NCI-H2107 (cell line): ENCODE results near the gene CECR2.
"Not testable (repeated sequence)": the region's sequence is repeated elsewhere in the genome, so short reads cannot be mapped to it uniquely, and the experiment has no call there.

Source experiments
- DNase-seq: peaks from one replicate; lab custom pipeline; 2025; lab: John Stamatoyannopoulos, UW

The CECR2 gene

DNA sequence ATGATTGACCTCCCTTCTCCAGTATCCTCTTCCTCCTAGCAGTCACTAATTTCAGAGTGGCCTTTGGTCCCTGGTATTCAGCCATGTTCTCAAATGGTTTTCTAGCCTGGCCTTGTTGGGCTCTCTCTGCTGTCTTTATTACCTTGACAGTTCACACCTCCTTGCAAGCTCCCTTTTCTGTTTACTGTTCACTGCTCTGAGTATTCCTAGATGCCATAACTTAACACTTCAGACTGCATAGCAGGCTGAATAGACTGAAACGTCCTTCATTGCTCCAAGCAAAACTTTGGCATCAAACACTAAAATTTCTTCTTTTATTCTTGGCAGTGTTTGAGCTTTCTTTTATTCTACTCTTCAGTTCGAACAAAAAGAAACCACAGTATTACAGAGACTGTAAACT, 144.4 kb downstream of the CECR2 start:
- DNase-seq = no peak

DNA sequence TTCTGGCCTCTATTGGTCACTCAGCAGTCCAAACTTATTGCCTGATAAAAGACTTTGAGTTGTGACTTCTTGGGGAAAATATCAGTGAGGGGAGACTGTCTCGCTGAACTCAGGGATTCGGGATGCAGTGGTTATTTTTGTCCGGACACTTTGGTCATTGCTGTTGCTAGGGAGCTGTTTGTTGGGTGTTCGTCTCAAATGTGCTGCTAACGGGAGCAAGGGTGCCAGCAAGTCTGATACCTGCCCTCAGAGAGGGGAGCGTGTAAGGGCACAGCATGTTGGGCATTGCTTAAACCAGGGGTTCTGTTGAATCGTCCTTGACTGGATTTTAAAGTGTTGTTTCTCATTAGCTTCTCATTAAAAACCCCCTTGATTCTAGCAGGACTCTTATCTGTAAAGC, 144.8 kb downstream of the CECR2 start:
- DNase-seq = no peak

DNA sequence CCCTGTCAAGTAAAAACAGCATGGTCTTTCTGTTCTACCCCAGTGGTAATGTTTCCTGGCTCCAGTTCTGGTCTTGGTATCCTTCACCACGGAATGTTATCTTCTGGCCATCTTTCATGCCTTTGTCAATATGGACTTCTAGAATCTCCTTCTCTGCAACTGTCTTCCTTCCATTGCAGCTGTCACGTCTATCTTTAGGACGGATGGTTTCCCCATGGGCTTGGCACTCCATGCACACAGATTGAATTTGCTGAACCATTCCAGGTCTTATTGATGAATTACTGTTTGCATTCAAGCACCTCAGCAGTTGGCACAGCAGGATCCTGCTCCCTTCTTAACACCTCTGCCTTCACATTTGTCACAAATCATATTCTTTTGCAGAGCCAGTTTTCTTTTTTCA, 149.1 kb downstream of the CECR2 start:
- DNase-seq = no peak

DNA sequence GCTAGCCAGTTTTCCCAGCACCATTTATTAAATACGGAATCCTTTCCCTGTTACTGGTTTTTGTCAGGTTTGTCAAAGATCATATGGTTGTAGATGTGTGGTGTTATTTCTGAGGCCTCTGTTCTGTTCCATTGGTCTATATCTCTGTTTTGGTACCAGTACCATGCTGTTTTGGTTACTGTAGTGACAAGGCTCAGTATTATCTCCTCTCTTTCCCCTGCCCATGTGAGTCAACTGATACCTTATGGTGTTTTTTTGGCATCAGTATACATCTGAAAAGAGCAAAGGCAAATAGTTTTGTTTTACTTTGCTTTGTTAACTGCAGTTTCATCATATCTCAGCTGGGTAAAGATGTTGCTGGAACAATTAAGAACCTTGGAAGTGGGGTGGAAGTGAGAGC, 152.7 kb downstream of the CECR2 start:
- not testable (repeated sequence) for DNase-seq

DNA sequence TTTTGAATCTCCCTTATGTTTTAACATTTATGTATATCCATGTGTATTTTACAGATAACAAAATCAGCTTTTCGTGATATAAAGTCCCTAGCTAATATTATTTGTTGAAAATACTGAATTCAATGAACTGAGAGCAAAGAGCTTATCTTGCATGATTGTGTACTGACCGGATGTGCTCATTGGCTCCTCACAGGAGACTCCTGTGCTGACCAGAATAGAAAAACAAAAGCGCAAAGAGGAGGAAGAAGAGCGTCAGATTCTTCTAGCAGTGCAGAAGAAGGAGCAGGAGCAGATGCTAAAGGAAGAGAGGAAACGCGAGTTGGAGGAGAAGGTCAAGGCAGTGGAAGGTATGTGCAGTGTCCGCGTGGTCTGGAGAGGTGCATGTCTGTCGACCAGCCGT, 154.7 kb downstream of the CECR2 start:
- no peak for DNase-seq

DNA sequence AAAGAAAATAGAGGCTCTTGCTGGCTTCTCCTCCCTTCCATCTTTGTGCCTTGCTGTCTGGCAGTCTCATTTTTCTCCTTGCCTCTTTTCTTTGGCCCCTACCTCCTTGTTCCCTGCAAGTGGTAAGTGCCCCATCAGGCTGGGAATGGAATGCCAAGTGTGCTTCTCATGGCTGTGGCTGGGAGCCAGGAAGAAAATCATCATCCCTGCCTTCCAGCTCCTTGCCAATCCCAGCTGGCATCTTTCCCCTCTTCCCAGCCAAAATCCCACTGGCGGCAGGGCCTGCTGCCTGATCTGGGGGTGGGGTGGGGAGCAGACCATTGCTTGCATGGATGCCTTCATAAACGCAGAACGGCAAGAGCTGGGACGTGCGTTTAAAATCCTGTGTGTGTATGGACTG, 167.0 kb downstream of the CECR2 start:
- no peak for DNase-seq

DNA sequence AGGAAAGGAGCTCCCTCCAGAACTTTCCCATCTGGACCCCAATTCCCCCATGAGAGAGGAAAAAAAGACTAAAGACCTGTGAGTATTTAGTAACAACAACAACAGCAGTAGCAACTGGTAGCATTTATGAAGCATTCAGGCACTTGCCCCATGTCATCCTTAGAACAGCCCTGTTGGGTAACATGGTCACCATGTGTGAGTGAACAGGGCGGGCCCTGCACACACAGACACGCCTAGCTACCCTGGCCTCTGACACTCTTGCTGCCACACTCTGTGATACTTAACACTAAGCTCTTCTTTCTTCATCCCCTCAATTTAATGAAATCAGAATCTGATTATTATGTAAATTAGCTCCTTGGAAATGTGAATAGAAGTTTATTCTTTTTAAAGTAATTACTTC, 167.9 kb downstream of the CECR2 start:
- DNase-seq = no peak

DNA sequence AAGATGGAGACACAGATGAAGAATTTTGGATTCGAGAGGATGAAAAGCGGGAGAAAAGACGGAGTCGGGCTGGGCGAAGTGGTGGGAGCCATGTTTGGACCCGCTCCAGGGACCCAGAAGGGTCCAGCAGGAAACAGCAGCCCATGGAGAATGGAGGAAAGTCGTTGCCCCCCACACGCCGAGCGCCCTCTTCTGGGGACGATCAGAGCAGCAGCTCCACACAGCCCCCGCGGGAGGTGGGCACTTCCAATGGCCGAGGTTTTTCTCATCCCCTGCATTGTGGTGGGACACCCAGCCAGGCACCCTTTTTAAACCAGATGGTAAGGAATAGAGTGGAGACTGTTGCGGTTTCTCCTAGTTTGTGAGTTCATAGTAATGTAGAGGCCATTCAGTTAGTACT, 171.2 kb downstream of the CECR2 start:
- DNase-seq = no peak

DNA sequence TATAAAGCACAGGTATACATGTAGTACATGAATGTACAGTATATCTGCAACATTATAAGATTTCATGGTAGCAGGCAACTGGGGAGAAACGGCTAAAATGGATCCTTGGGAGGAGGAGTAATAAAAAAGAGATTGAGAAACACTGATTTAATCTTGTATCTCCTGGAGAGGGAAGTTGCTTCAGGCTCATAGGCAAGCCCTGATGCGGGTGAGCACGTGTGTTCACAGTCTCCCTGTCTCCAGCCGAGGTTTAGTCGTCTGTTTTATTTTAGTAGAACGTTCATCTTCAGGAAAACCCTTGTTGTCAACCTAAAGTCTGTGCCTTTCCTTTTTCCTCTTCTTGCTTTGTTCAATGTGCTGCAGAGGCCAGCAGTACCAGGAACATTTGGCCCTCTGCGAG, 172.2 kb downstream of the CECR2 start:
- no peak for DNase-seq

DNA sequence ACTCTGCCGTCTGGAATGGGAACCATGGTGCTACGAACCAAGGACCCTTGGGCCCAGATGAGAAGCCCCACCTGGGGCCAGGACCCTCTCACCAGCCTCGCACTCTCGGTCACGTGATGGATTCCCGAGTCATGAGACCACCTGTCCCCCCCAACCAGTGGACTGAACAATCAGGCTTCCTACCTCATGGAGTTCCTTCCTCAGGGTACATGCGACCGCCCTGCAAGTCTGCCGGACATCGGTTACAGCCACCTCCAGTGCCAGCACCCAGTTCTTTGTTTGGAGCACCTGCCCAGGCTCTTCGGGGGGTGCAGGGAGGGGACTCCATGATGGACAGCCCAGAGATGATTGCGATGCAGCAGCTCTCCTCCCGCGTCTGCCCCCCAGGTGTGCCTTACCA, 173.2 kb downstream of the CECR2 start:
- DNase-seq = no peak

DNA sequence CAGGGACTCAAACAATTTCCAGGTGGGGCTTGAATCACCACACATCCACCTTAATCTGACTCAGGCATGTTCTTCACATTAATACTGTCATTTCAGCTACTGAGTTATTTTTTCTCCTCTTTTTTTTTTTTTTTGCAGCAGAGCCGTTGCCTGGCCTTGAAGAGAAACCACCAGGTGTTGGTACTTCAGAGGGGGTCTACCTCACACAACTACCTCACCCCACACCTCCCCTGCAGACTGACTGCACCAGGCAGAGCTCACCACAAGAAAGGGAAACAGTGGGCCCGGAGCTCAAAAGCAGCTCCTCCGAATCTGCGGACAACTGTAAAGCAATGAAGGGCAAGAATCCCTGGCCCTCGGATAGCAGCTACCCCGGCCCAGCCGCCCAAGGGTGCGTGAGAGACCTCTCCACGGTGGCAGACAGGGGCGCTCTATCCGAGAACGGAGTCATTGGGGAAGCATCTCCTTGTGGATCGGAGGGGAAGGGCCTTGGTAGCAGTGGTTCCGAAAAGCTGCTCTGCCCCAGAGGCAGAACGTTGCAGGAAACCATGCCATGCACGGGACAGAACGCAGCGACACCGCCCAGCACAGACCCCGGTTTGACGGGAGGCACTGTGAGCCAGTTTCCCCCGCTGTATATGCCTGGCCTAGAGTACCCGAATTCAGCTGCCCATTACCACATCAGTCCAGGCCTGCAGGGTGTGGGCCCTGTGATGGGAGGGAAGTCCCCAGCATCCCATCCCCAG, 178.9 kb downstream of the CECR2 start:
- DNase-seq = no peak

DNA sequence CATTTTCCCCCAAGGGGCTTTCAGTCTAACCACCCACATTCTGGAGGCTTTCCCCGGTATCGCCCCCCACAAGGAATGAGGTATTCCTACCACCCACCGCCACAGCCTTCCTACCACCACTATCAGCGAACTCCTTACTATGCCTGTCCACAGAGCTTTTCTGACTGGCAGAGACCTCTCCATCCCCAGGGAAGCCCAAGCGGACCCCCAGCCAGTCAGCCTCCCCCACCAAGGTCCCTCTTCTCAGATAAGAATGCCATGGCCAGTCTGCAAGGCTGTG, 179.4 kb downstream of the CECR2 start:
- DNase-seq = no peak

DNA sequence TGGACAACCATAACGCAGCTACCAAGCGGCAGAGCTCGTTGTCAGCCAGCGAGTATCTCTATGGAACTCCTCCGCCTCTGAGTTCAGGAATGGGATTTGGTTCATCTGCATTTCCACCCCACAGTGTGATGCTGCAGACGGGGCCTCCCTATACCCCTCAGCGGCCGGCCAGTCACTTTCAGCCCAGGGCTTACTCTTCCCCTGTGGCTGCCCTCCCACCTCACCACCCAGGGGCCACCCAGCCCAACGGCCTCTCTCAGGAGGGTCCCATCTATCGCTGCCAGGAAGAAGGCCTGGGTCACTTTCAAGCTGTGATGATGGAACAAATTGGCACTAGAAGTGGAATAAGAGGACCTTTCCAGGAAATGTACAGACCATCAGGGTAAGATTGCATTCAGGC, 179.9 kb downstream of the CECR2 start:
- DNase-seq = no peak

DNA sequence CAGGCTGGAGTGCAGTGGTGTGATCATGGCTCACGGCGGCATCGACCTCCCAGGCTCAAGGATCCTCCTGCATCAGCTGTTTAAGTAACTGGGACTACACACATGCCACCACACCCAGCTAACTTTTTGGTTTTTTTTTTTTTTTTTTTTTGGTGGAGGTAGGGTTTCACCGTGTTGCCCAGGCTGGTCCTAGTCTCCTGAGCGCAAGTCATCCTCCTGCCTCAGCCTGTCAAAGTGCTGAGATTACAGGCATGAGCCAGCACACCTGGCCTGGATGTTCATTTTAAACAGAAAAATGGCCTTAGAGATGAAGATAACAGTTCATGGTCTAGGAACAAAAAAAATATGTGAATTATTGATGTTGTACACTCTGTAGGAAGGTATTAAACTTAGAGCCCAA, 180.4 kb downstream of the CECR2 start:
- no peak for DNase-seq

DNA sequence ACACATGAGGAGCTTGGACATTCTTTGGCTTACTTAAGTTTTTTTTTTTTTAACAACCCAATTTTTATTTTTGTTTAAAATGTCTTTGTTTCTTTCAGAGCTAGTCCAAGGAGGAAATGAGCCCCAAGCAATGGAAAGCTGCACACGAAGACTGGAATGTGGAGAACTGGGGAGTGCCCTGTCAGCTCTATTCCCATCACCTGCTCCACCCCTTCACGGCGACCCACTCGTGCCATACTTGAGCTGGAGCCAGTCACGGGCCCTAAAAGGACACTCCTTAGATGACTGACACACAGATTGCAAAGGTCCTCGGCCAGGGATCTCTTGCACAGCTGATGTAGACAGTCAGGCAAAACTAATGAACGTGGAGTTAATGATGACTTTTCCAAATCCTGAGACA, 183.5 kb downstream of the CECR2 start:
- no peak for DNase-seq

DNA sequence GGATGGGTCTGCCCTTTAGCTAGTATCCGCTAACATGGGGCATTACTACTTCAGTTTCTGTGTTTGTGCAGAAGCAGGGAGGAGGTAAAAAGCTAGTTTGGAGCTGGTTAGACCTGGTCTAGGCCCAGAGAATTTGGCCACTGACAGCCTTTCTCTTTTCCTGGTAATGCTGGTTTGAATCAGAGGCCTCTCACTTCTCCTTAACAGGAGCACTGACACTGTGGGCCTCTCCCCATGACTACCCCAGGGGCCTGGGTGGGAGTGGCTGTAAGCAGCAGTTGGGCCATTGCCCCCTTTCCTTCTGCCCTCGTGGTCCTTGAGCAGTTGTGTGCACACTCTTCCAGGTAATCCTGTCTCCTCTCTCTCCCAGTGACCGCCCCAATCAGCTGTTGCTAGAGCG, 185.6 kb downstream of the CECR2 start:
- no peak for DNase-seq

DNA sequence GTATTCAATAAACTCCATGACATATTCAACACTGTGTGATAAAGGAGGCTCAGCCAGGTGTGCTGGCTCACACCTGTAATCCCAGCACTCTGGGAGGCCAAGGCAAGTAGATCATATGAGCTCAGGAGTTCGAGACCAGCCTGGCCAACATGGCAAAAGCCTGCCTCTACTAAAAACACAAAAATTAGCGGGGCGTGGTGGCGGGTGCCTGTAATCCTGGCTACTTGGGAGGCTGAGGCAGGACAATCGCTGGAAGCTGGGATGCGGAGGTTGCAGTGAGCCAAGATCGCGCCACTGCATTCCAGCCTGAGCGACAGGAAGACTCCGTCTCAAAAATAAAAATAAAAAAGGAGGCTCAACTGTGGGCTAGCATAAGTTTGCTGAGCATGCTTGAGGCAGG, 189.9 kb downstream of the CECR2 start:
- no peak for DNase-seq

DNA sequence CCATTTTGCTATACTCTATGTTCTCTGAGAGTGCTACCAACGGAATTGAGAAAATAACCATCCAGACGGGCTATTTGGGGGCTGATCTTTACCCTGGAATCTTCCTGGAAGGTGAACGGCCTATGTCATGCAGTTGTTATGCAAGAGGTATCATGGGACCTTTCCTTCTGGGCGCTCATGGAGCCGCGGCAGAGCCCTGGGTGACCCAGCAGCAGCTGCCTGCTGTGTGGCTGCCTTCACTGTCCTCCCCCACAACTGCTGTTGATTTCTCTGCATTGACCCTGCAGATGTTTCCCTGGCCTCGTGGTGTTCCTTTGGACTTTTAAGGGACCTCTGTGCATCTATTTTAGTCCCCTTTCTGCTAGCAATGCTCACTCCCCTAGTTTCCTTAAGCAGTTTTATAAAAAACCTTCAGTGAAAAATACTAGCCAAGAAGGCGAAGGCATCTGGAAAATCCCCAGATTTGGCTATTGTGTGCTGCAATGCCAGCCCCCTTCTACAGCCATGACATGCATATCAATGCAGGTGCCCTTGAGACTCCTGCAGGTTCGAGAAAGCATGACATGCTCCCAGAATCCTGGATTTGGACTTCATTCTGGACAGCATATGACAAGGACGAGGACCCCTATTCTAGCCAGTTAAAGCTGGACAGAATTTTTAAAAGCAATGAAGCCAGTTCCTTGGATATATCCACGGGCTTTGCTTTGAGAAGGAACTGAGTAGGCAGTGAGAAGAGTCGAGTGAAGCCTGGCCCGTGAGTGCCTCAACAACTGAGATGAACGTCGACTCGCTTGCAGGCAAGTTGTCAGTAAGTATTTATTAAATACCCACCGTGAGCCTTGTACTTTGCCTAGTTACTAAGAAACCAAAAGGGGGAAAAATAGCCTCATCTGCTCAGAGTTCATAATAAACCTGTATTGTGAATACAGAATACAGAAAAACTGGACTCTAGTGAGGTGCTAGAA, 193.9 kb downstream of the CECR2 start, which contains the start of gene SLC25A18:
Gene SLC25A18 (plus strand): TSS at position 593 of the 965 bp plus-strand sequence. CDS start 16,447 bp downstream, outside the sequence.
- DNase-seq = no peak

DNA sequence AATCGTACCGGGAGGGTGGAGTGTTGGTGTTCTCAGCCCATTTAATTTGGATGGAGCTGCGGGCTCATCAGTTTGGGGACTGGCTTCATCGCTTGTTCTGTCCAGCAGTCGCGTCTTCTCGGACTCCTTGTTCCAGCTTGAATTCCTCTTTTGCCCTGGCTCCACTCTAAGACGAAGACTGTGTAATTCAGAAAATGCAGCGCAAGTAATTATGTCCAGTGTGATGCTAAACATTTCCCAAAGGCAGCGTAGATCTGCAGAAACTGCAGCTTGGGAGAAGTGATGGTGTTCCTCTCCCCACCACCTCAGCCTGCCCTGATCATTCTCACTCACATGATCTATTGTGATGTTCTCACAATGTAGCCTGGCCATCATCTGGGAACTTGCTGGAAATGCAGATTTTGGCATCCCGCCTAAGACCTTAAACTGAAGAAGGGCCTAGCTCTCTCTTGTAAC, 194.7 kb downstream of the CECR2 start:
- no peak for DNase-seq

DNA sequence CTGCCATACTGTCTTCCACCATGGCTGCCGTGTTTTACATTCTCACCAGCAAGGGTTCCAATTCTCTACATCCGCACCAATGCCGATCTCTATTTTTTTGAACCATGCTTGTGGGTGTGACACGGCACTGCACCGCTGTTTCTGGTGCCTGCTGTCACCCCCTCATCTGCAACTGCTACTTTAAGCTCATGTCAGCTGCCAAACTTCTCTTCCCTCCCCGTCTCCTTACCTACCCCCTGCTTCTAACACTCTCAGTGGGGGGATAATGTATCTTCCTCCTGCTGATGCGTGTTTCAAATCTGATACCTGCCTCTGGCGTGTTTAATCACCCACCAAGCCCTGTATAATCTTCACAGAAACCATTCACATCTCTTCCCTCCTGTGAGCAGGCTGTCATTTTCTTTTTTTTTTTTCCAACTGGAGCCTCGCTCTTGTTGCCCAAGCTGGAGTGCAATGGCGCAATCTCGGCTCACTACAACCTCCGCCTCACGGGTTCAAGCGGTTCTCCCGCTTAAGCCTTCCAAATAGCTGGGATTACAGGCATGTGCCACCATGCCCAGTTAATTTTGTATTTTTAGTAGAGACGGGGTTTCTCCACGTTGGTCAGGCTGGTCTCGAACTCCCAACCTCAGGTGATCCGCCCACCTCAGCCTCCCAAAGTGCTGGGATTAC, 196.9 kb downstream of the CECR2 start:
- not testable (repeated sequence) for DNase-seq

DNA sequence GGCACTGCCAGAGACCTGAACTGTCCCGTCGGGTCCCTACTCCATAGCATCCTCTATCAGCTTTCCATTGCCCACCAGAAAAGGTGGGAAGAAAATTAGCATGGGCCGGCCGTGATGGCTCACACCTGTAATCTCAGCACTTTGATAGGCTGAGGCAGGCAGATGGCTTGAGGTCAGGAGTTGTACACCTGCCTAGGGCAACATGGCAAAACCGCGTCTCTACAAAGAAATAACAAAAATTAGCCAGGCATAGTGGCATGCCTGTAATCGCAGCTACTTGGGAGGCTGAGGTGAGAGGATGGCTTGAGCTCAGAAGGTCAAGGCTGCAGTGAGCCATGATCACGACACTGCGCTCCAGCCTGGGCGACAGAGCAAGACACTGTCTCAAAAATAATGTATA, 197.5 kb downstream of the CECR2 start:
- no peak for DNase-seq

DNA sequence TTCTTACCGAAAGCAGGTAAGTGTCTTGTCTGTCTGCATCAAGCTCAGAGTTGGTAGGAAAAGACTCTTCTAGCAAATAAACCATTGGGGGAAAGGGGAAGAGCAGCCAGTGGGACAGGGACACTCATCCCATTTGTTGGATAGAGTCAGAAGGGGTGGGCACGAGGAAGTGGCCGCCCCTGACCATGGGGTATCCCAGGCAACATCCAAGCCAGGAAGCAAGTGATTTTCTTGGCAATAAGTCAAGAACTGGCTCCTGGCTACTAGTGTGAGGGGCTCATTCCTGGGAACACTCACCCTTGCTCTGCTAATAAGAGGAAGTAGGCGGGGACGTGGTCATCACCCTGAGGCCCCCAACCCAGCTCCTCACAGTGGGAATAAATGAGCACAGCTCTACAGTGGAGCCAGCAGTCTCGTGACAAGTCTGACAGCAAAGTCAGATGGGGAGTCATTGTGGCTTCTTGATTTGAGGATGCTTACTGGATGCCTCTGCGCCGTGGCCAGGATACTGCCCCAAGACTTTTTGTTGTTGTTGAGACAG, 200.8 kb downstream of the CECR2 start:
- no peak for DNase-seq
